HepG2 (cell line): ENCODE data around the gene SPINK8. TPM values are rescaled to one million over a fixed set of nuclear protein-coding genes. Genes with fewer than 3 reads are reported as not detected.
"Not testable (repeated sequence)": the region's sequence is repeated elsewhere in the genome, so short reads cannot be mapped to it uniquely, and the experiment has no call there.

Experiments
- ATAC-seq: fragments of 200-7000 bp; cut with Tn5 transposase; 3 replicates; pipeline ENCODE4 v1.9.1; 2020; ENCODE audit warnings: mild to moderate bottlenecking, moderate library complexity
- BruUV-seq: library from RNA; stranded (reverse); fragments of 400-500 nt; replicated peaks from 2 replicates; lab custom pipeline; 2021; lab: Mats Ljungman, UMichigan
- CTCF ChIA-PET: fragments of 300-600 bp; formaldehyde crosslinking; extraction: SDS; loops from one replicate; lab custom pipeline; 2021; ENCODE audit warnings: low total read pairs, inconsistent platforms, low intra/inter-chr PET ratio; lab: Yijun Ruan, JAX
- POLR2A ChIA-PET: fragments of 350-600 bp; sonication (Branson Sonifier 250); formaldehyde crosslinking; loops from one replicate; lab custom pipeline; 2020; ENCODE audit warnings: antibody characterized with exemption, inconsistent platforms; lab: Yijun Ruan, JAX
- DNase-seq: peaks from one replicate; pipeline ENCODE4 v3.0.0-alpha.2; 2015; ENCODE audit warnings: low spot score
- FAIRE-seq: peaks from 3 replicates; lab custom pipeline; 2011; peaks lifted over from hg19 to GRCh38; lab: Jason Lieb, UNC
- H2AFZ ChIP-seq: one replicate; pipeline ENCODE4 v1.6.1; 2011; ENCODE audit warnings: low read length, inconsistent platforms
- H3K27ac ChIP-seq: fragments of 300-600 bp; 3 replicates; pipeline ENCODE4 v1.8.0; 2011; ENCODE audit warnings: mixed run types, mild to moderate bottlenecking, mixed read lengths, low read length, inconsistent platforms; ENCODE audit not compliant: insufficient read depth; ENCODE audit errors: extremely low read length
- H3K27me3 ChIP-seq, 2 experiments: fragments of 200-600 bp in 1 of 2; 2 replicates in 1 of 2; 3 replicates in 1 of 2; pipeline versions ENCODE4 v1.6.0 to v1.8.0; 2011; ENCODE audit warnings: low read length in 2 of 2, mild to moderate bottlenecking in 2 of 2, moderate library complexity in 2 of 2, inconsistent platforms in 1 of 2; ENCODE audit not compliant: insufficient read depth in 2 of 2, control insufficient read depth in 1 of 2
- H3K36me3 ChIP-seq, 2 experiments: fragments of 200-600 bp in 1 of 2; replicated peaks in 1 of 2; 2 replicates in 1 of 2; 3 replicates in 1 of 2; pipeline versions ENCODE4 v1.5.1 to v1.8.0; 2011; ENCODE audit warnings: low read length in 2 of 2, inconsistent platforms in 1 of 2; ENCODE audit not compliant: insufficient read depth in 2 of 2, control insufficient read depth in 1 of 2
- H3K4me1 ChIP-seq: 2 replicates; pipeline ENCODE4 v1.5.1; 2012; ENCODE audit warnings: low read length, inconsistent platforms; ENCODE audit not compliant: insufficient read depth
- H3K4me2 ChIP-seq: 2 replicates; pipeline ENCODE4 v1.6.0; 2011; ENCODE audit warnings: low read depth, low read length, inconsistent platforms
- H3K4me3 ChIP-seq, 3 experiments: fragments of 200-600 bp in 1 of 3; sonication (generic), shearing (Covaris generic) in 1 of 3; replicated peaks in 1 of 3; 2 replicates each; pipeline ENCODE4 v1.5.1; 2011 to 2016; ENCODE audit warnings: low read length in 3 of 3, inconsistent platforms in 2 of 3, low read depth in 2 of 3, mild to moderate bottlenecking in 2 of 3, control low read depth in 1 of 3, mixed read lengths in 1 of 3; ENCODE audit not compliant: insufficient read depth in 1 of 3
- H3K79me2 ChIP-seq: one replicate; pipeline ENCODE4 v1.6.1; 2011; ENCODE audit warnings: low read length, inconsistent platforms; ENCODE audit not compliant: insufficient read depth
- H3K9ac ChIP-seq: 2 replicates; pipeline ENCODE4 v1.6.0; 2011; ENCODE audit warnings: mild to moderate bottlenecking, low read depth, low read length, inconsistent platforms; ENCODE audit not compliant: insufficient read depth
- H3K9me3 ChIP-seq: 2 replicates; pipeline ENCODE4 v1.5.1; 2012; ENCODE audit warnings: mild to moderate bottlenecking, low read length
- H4K20me1 ChIP-seq: 2 replicates; pipeline ENCODE4 v1.6.0; 2011; ENCODE audit warnings: inconsistent platforms, mild to moderate bottlenecking, low read length, moderate library complexity; ENCODE audit not compliant: insufficient read depth
- ARID3A ChIP-seq: IDR thresholded peaks from 2 replicates; pipeline ENCODE4 v1.6.1; 2012; ENCODE audit warnings: low read depth, low read length, improper control_type of control experiment
- ATAD3A ChIP-seq: sonication (generic); formaldehyde crosslinking; IDR thresholded peaks from 2 replicates; pipeline ENCODE4 v1.4.0; 2020; ENCODE audit warnings: missing genetic modification reagents
- E2F5 ChIP-seq: sonication (generic); formaldehyde crosslinking; conservative IDR thresholded peaks from 2 replicates; pipeline ENCODE4 v1.4.0; 2020; ENCODE audit warnings: missing genetic modification reagents
- NFYB ChIP-seq: sonication (generic); formaldehyde crosslinking; IDR thresholded peaks from 2 replicates; pipeline ENCODE4 v1.4.0; 2020; ENCODE audit warnings: missing genetic modification reagents
- NFYC ChIP-seq: IDR thresholded peaks from 2 replicates; pipeline ENCODE4 v1.6.1; 2016; ENCODE audit warnings: missing genetic modification reagents, missing compliant biosample characterization
- PAWR ChIP-seq: sonication (generic); formaldehyde crosslinking; IDR thresholded peaks from 2 replicates; pipeline ENCODE4 v1.4.0; 2020; ENCODE audit warnings: missing genetic modification reagents, mild to moderate bottlenecking, borderline replicate concordance
- PRDM4 ChIP-seq: sonication (generic); formaldehyde crosslinking; IDR thresholded peaks from 2 replicates; pipeline ENCODE4 v1.9.0; 2021; ENCODE audit warnings: missing genetic modification reagents, borderline replicate concordance
- RAD21 ChIP-seq: fragments of 450-650 bp; formaldehyde crosslinking; IDR thresholded peaks from 2 replicates; pipeline ENCODE4 v1.5.0; 2020; ENCODE audit warnings: mild to moderate bottlenecking
- SNRNP70 ChIP-seq: fragments of 200-400 bp; formaldehyde crosslinking; IDR thresholded peaks from 2 replicates; pipeline ENCODE4 v1.6.1; 2017; ENCODE audit warnings: mild to moderate bottlenecking, low read depth, low read length, moderate library complexity
- ZBTB14 ChIP-seq: sonication (generic); formaldehyde crosslinking; IDR thresholded peaks from 2 replicates; pipeline ENCODE4 v1.4.0; 2020; ENCODE audit warnings: missing genetic modification reagents
- ZC3H4 ChIP-seq: sonication (generic); formaldehyde crosslinking; IDR thresholded peaks from 2 replicates; pipeline ENCODE4 v1.4.0; 2020; ENCODE audit warnings: missing genetic modification reagents, borderline replicate concordance
- ZNF180 ChIP-seq: sonication (generic); formaldehyde crosslinking; IDR thresholded peaks from 2 replicates; pipeline ENCODE4 v1.4.0; 2020; ENCODE audit warnings: low read depth, missing genetic modification reagents, borderline replicate concordance
- WGBS: methylation state at CpG from one replicate; pipeline ENCODE4 v1.1.6; 2017; ENCODE audit warnings: low lambda C conversion rate; 5-methylcytosine and 5-hydroxymethylcytosine counted together
- in situ Hi-C: cut with HindIII; loops from 2 replicates; pipeline ENCODE4 v1.10.0; 2017; ENCODE audit warnings: low pct_unique_long_range_greater_than_20kb; ENCODE audit not compliant: extremely low pct_ligation_motif_present
- intact Hi-C: fragments of 100-400 bp; cut with micrococcal nuclease; formaldehyde crosslinking; loops from one replicate; pipeline ENCODE4 v1.10.0; 2022; ENCODE audit not compliant: unreplicated experiment
- polyA plus RNA-seq, 8 experiments: library from polyadenylated mRNA; depleted of rRNA in 3 of 8; stranded (reverse) in 7 of 8; unstranded in 1 of 8; fragments of >200 nt; fragmentation: Illumina TruSeq in 4 of 8; extraction: Trizol in 4 of 8; gene quantifications; 2 replicates each; pipeline versions ENCODE4 v1.2.1 to v1.2.3, GENCODE V29; 2011 to 2016; ENCODE audit warnings: low read depth in 4 of 8, missing spikeins in 1 of 8, mixed read lengths in 1 of 8; ENCODE audit not compliant: insufficient read depth in 1 of 8
- total RNA-seq, 5 experiments: library from RNA; depleted of rRNA; stranded (reverse); fragments of >200 nt; fragmentation: Illumina TruSeq; extraction: Trizol; gene quantifications; 2 replicates each; pipeline ENCODE4 v1.2.3, GENCODE V29; 2016; ENCODE audit warnings: low read depth in 1 of 5

Gene SPINK8
- total and polyA plus RNA-seq, 2 of the 13 experiments (the other 11 are each of a cell fraction or from before 2014, with no cell fraction given), result not detected

- not testable (repeated sequence) for H3K4me1 ChIP-seq, DNase-seq, H2AFZ ChIP-seq, BruUV-seq, H3K27ac ChIP-seq, H4K20me1 ChIP-seq, FAIRE-seq, H3K9me3 ChIP-seq, ATAC-seq, H3K4me2 ChIP-seq, H3K27me3 ChIP-seq, H3K4me3 ChIP-seq, H3K9ac ChIP-seq, H3K79me2 ChIP-seq
- 98% methylated on average over 10 of the region's 10 CpGs for WGBS
- peaks cover 3 to 14% of the 10 kb centered on the region in 2 experiments; a peak in 4 of 5 replicates for H3K36me3 ChIP-seq
- POLR2A ChIA-PET, result interaction anchor here (0.7 kb wide), 1 partner anchor 168 kb away, joined by 3 read pairs; the partner anchor contains the start of gene CCDC51
- CTCF ChIA-PET, result interaction anchor here (4.6 kb wide), 1 partner anchor 164 kb away, joined by 76 read pairs; no protein-coding TSS in a partner anchor
- TF ChIP-seq NFYC (0 out of 2 replicates have a peak, but pooled peaks have one; percentile 33), NFYB (peak; percentile 62)
- in situ Hi-C loops, result loop anchor here (5.0 kb wide), 1 partner anchor 166 kb away; no protein-coding TSS in a partner anchor
- intact Hi-C loops, result loop anchor here (5.0 kb wide), 1 partner anchor 236 kb away; no protein-coding TSS in a partner anchor
Measured at GRCh38 chr3:48271223-48271622, 62.2 kb downstream of the SPINK8 start.

GRCh38 chr3:48270306-48270705, 63.2 kb downstream of the SPINK8 start:
- H3K4me1 ChIP-seq, result no peaks in the 10 kb centered on the region
- H3K9me3 ChIP-seq, result no peaks in the 10 kb centered on the region
- no peaks in the 10 kb centered on the region for H3K27me3 ChIP-seq
- H3K9ac ChIP-seq, result no peak overlapping the region
- H3K79me2 ChIP-seq, result no peaks in the 10 kb centered on the region
- ChIA-PET POLR2A (no interaction called here), CTCF (no interaction called here)
- intact Hi-C loops (loop anchor here (5.0 kb wide), 1 partner anchor 237 kb away; no protein-coding TSS in a partner anchor), in situ Hi-C loops (loop anchor here (5.0 kb wide), 1 partner anchor 167 kb away; no protein-coding TSS in a partner anchor)
- H3K36me3 ChIP-seq, result peaks cover 3 to 19% of the 10 kb centered on the region in 2 experiments; a peak in 4 of 5 replicates
- H2AFZ ChIP-seq, result no peak overlapping the region
- ATAC-seq (no peak), FAIRE-seq (no peak), DNase-seq (no peak)
- WGBS, result 100% methylated on average over 2 of the region's 2 CpGs
- no peaks in the 10 kb centered on the region for H4K20me1 ChIP-seq
- no TSS peak for BruUV-seq
- no peak overlapping the region for H3K4me2 ChIP-seq
- H3K27ac ChIP-seq, result no peak overlapping the region
- no peak overlapping the region for H3K4me3 ChIP-seq
- TF ChIP-seq RAD21 (CRISPR knock-in tag), result no peak
- no peak for TF ChIP-seq PAWR
- TF ChIP-seq SNRNP70, result no peak
- no peak for TF ChIP-seq PRDM4
- no peak for TF ChIP-seq ARID3A
- TF ChIP-seq ATAD3A (CRISPR knock-in tag), result no peak
- TF ChIP-seq E2F5 (CRISPR knock-in tag), result no peak
- TF ChIP-seq ZBTB14 (CRISPR knock-in tag), result no peak
- no peak for TF ChIP-seq ZC3H4 (CRISPR knock-in tag)
- no peak for TF ChIP-seq ZNF180 (CRISPR knock-in tag)
